Activated gamma-delta T cell (primary cell): Measurements from ENCODE around the gene SLC28A1.

Experiments
- DNase-seq: peaks from one replicate; lab custom pipeline; 2025; lab: John Stamatoyannopoulos, UW

The SLC28A1 gene

GRCh38 chr15:84938726-84939125 is 54.3 kb downstream of the SLC28A1 start:
- no peak for DNase-seq

- no peak for DNase-seq
Measured at GRCh38 chr15:84940399-84940798, 55.9 kb downstream of the SLC28A1 start.

GRCh38 chr15:84942456-84942855 is 58.0 kb downstream of the SLC28A1 start:
- no peak for DNase-seq

GRCh38 chr15:84944311-84944710 is 59.8 kb downstream of the SLC28A1 start:
- DNase-seq, result no peak

- DNase-seq, result no peak
Measured at GRCh38 chr15:84944861-84945260, 60.4 kb downstream of the SLC28A1 start.

GRCh38 chr15:84946772-84947489 is 62.5 kb downstream of the SLC28A1 start:
- no peak for DNase-seq

GRCh38 chr15:84947947-84948830 is 63.7 kb downstream of the SLC28A1 start:
- no peak for DNase-seq

GRCh38 chr15:84949043-84949442 is 64.6 kb downstream of the SLC28A1 start:
- DNase-seq, result no peak

GRCh38 chr15:84949845-84950569 is 65.5 kb downstream of the SLC28A1 start:
- DNase-seq, result no peak

- no peak for DNase-seq
Measured at GRCh38 chr15:84950570-84951111, 66.2 kb downstream of the SLC28A1 start.

- DNase-seq, result no peak
Measured at GRCh38 chr15:84951736-84952135, 67.3 kb downstream of the SLC28A1 start.

GRCh38 chr15:84953136-84953535 is 68.7 kb downstream of the SLC28A1 start:
- DNase-seq, result no peak

- DNase-seq, result no peak
Measured at GRCh38 chr15:84953726-84954125, 69.3 kb downstream of the SLC28A1 start.

GRCh38 chr15:84955089-84955848 is 70.8 kb downstream of the SLC28A1 start:
- no peak for DNase-seq

- DNase-seq, result no peak
Measured at GRCh38 chr15:84956199-84956598, 71.7 kb downstream of the SLC28A1 start.

- no peak for DNase-seq
Measured at GRCh38 chr15:84960391-84961113, 76.1 kb downstream of the SLC28A1 start.

GRCh38 chr15:84961114-84961452 is 76.6 kb downstream of the SLC28A1 start:
- DNase-seq, result no peak

GRCh38 chr15:84961707-84962106 is 77.2 kb downstream of the SLC28A1 start:
- no peak for DNase-seq

- DNase-seq, result no peak
Measured at GRCh38 chr15:84962955-84963354, 78.5 kb downstream of the SLC28A1 start.

- no peak for DNase-seq
Measured at GRCh38 chr15:84967380-84967779, 82.9 kb downstream of the SLC28A1 start.

GRCh38 chr15:84968301-84968700 is 83.8 kb downstream of the SLC28A1 start:
- no peak for DNase-seq
